OCI-LY3 (cell line): ENCODE measurements around the gene TRMT5.

Experiments used
- H2AFZ ChIP-seq: fragments of 200-600, 300-600 bp; shearing (Covaris generic); 2 replicates; pipeline ENCODE4 v1.6.0; 2014; ENCODE audit warnings: antibody characterized with exemption, low read depth, low read length
- H3K27ac ChIP-seq: fragments of 200-600, 300-600 bp; sonication (generic); 2 replicates; pipeline ENCODE4 v1.5.1; 2014; ENCODE audit warnings: mild to moderate bottlenecking, low read length, moderate library complexity, mixed read lengths
- H3K27me3 ChIP-seq: fragments of 200-600, 300-600 bp; sonication (generic); 2 replicates; pipeline ENCODE4 v1.6.1; 2014; ENCODE audit warnings: low read depth, low read length, mixed read lengths
- H3K36me3 ChIP-seq: fragments of 200-600, 300-600 bp; sonication (generic); replicated peaks from 2 replicates; pipeline ENCODE3; 2014; ENCODE audit warnings: low read depth, low read length, mixed read lengths
- H3K4me1 ChIP-seq: fragments of 300-600, 200-600 bp; sonication (generic); 2 replicates; pipeline ENCODE4 v1.6.1; 2014; ENCODE audit warnings: low read length, mixed read lengths
- H3K4me2 ChIP-seq: fragments of 200-600, 300-600 bp; sonication (generic); 2 replicates; pipeline ENCODE4 v1.6.1; 2014; ENCODE audit warnings: low read length, mixed read lengths
- H3K4me3 ChIP-seq: fragments of 300-600, 200-600 bp; sonication (generic); 2 replicates; pipeline ENCODE4 v1.5.1; 2014; ENCODE audit warnings: antibody characterized with exemption, mild to moderate bottlenecking, low read length, moderate library complexity
- H3K79me2 ChIP-seq: fragments of 300-600, 200-600 bp; shearing (Covaris generic); 2 replicates; pipeline ENCODE4 v1.6.1; 2014; ENCODE audit warnings: mild to moderate bottlenecking, low read length, mixed read lengths
- H3K9ac ChIP-seq: fragments of 300-600, 200-600 bp; shearing (Covaris generic); 2 replicates; pipeline ENCODE4 v1.6.0; 2014; ENCODE audit warnings: mild to moderate bottlenecking, low read length, moderate library complexity
- H3K9me3 ChIP-seq: fragments of 200-600, 300-600 bp; shearing (Covaris generic); 2 replicates; pipeline ENCODE4 v1.6.1; 2014; ENCODE audit warnings: low read length, mixed read lengths; ENCODE audit not compliant: insufficient read depth
- H4K20me1 ChIP-seq: fragments of 200-600, 300-600 bp; sonication (generic); 2 replicates; pipeline ENCODE4 v1.6.1; 2016; ENCODE audit warnings: low read length, mixed read lengths; ENCODE audit not compliant: insufficient read depth
- CTCF ChIP-seq: fragments of 200-600, 300-600 bp; sonication (generic); IDR thresholded peaks from 2 replicates; pipeline ENCODE4 v1.5.1; 2014; ENCODE audit warnings: antibody characterized with exemption, low read length, low read depth
- EZH2phosphoT487 ChIP-seq: fragments of 200-600 bp; shearing (Covaris generic); IDR thresholded peaks from 2 replicates; pipeline ENCODE4 v1.6.1; 2018; ENCODE audit warnings: antibody characterized with exemption, mixed run types, low read depth

Gene TRMT5

DNA sequence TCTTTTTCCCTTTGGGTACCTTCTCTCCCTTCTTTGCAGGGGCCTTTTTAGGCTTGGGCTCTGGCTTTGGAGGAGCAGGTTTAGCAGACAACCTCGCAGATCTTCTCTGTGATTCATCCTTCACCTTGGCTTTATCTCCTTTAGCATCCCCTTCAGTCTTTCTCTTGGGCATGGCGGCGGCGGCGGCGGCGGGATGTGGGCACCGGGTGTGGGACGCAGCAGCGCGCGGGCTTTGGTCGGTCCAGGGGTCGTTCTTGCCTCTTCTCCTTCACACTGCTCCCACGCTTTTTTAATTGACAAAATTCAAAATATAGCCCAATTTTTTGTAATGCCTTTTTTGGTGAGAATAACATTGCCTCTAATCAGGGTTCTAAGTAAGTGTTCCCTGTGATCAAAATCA, 8.6 kb downstream of the TRMT5 start:
- Histone ChIP-seq H3K4me2 (no peak overlapping the region), H3K27me3 (no peaks in the 10 kb centered on the region), H4K20me1 (no peaks in the 10 kb centered on the region), H3K9ac (no peak overlapping the region), H3K4me1 (no peaks in the 10 kb centered on the region), H3K36me3 (peaks cover 24% of the 10 kb centered on the region), H3K9me3 (no peaks in the 10 kb centered on the region), H3K79me2 (no peaks in the 10 kb centered on the region), H2AFZ (no peak overlapping the region), H3K27ac (no peak overlapping the region), H3K4me3 (no peak overlapping the region)
- no peak for TF ChIP-seq EZH2phosphoT487
- TF ChIP-seq CTCF = no peak

- no peaks in the 10 kb centered on the region for H4K20me1 ChIP-seq
- peaks cover 13% of the 10 kb centered on the region for H3K36me3 ChIP-seq
- no peaks in the 10 kb centered on the region for H3K27me3 ChIP-seq
- no peak overlapping the region for H2AFZ ChIP-seq
- H3K9me3 ChIP-seq = no peaks in the 10 kb centered on the region
- H3K79me2 ChIP-seq = no peaks in the 10 kb centered on the region
- H3K27ac ChIP-seq = no peak overlapping the region
- H3K9ac ChIP-seq = no peak overlapping the region
- H3K4me3 ChIP-seq = no peak overlapping the region
- no peaks in the 10 kb centered on the region for H3K4me1 ChIP-seq
- no peak overlapping the region for H3K4me2 ChIP-seq
- TF ChIP-seq CTCF (no peak), EZH2phosphoT487 (no peak)
These were observed 9.6 kb downstream of the TRMT5 start for GRCh38 chr14:60971271-60971670.

GRCh38 chr14:60970146-60970545, 10.7 kb downstream of the TRMT5 start:
- H3K9ac ChIP-seq = no peak overlapping the region
- H3K4me2 ChIP-seq = no peak overlapping the region
- no peak overlapping the region for H3K4me3 ChIP-seq
- no peaks in the 10 kb centered on the region for H3K9me3 ChIP-seq
- no peak overlapping the region for H3K27ac ChIP-seq
- H4K20me1 ChIP-seq = no peaks in the 10 kb centered on the region
- no peaks in the 10 kb centered on the region for H3K27me3 ChIP-seq
- H3K4me1 ChIP-seq = no peaks in the 10 kb centered on the region
- no peak for TF ChIP-seq EZH2phosphoT487
- TF ChIP-seq CTCF = no peak
- H3K36me3 ChIP-seq = peaks cover 7% of the 10 kb centered on the region
- H3K79me2 ChIP-seq = no peaks in the 10 kb centered on the region
- no peak overlapping the region for H2AFZ ChIP-seq

GRCh38 chr14:60968671-60969070, 12.2 kb downstream of the TRMT5 start:
- Histone ChIP-seq H4K20me1 (no peaks in the 10 kb centered on the region), H2AFZ (no peak overlapping the region), H3K4me3 (no peak overlapping the region), H3K79me2 (no peaks in the 10 kb centered on the region), H3K27me3 (no peaks in the 10 kb centered on the region), H3K4me1 (no peaks in the 10 kb centered on the region), H3K9ac (no peak overlapping the region), H3K27ac (no peak overlapping the region), H3K9me3 (no peaks in the 10 kb centered on the region), H3K4me2 (no peak overlapping the region), H3K36me3 (no peaks in the 10 kb centered on the region)
- TF ChIP-seq CTCF = no peak
- no peak for TF ChIP-seq EZH2phosphoT487
